NCI-H82 (cell line): Measurements from ENCODE around the gene ZNF581.
A peak's percentile ranks its signal among the peaks of the same experiment; 100 is the strongest.

Experiments
- DNase-seq: peaks from one replicate; lab custom pipeline; 2025; lab: John Stamatoyannopoulos, UW

Gene ZNF581

GRCh38 chr19:55626350-55626749 is 17.1 kb upstream of the ZNF581 start:
- DNase-seq, result no peak

GRCh38 chr19:55632463-55632834 is 11.0 kb upstream of the ZNF581 start:
- peak; percentile 97 for DNase-seq

GRCh38 chr19:55633861-55634260 is 9.6 kb upstream of the ZNF581 start:
- DNase-seq, result no peak

GRCh38 chr19:55635334-55635717 is 8.1 kb upstream of the ZNF581 start:
- no peak for DNase-seq

GRCh38 chr19:55635856-55636440 is 7.5 kb upstream of the ZNF581 start:
- DNase-seq, result no peak

- no peak for DNase-seq
Observed at GRCh38 chr19:55636723-55637122, 6.7 kb upstream of the ZNF581 start.

- no peak for DNase-seq
Observed at GRCh38 chr19:55637534-55637933, 5.9 kb upstream of the ZNF581 start.

GRCh38 chr19:55638864-55639359 is 4.5 kb upstream of the ZNF581 start:
- DNase-seq, result peak; percentile 80

GRCh38 chr19:55640043-55640576 is 3.3 kb upstream of the ZNF581 start:
- DNase-seq, result peak; percentile 70

GRCh38 chr19:55640577-55641425 is 2.6 kb upstream of the ZNF581 start, which contains the start of gene ZNF580:
Gene ZNF580, plus strand, starts transcription at chr19:55641002. Its CDS starts 1,507 bp downstream, at chr19:55642509.
- peak; percentile 86 for DNase-seq

- DNase-seq, result peak; percentile 64
Observed at GRCh38 chr19:55641426-55642152, 1.9 kb upstream of the ZNF581 start.

- DNase-seq, result peak; percentile 66
Observed at GRCh38 chr19:55642153-55643002, 1.1 kb upstream of the ZNF581 start.

GRCh38 chr19:55643887-55644176 is 383 bp downstream of the ZNF581 start:
- no peak for DNase-seq

- no peak for DNase-seq
Observed at GRCh38 chr19:55644191-55644833, 863 bp downstream of the ZNF581 start.

- no peak for DNase-seq
Observed at GRCh38 chr19:55644842-55645511, 1.5 kb downstream of the ZNF581 start.

GRCh38 chr19:55645512-55645881 is 2.0 kb downstream of the ZNF581 start:
- DNase-seq, result no peak

- peak; percentile 78 for DNase-seq
Observed at GRCh38 chr19:55646889-55647731, 3.7 kb downstream of the ZNF581 start.

- DNase-seq, result peak; percentile 86
Observed at GRCh38 chr19:55647732-55648584, 4.5 kb downstream of the ZNF581 start, which contains the start of gene CCDC106. Gene CCDC106, plus strand, starts transcription at chr19:55648212. Its CDS starts 835 bp downstream, at chr19:55649047.
